HG02642 (cell line): ENCODE measurements around the gene GPR157.

ENCODE experiments used
- ATAC-seq: cut with Tn5 transposase; IDR thresholded peaks from one replicate; pipeline ENCODE4 v1.9.1; 2021; ENCODE audit warnings: mild to moderate bottlenecking; ENCODE audit not compliant: unreplicated experiment, poor library complexity

Gene GPR157

DNA sequence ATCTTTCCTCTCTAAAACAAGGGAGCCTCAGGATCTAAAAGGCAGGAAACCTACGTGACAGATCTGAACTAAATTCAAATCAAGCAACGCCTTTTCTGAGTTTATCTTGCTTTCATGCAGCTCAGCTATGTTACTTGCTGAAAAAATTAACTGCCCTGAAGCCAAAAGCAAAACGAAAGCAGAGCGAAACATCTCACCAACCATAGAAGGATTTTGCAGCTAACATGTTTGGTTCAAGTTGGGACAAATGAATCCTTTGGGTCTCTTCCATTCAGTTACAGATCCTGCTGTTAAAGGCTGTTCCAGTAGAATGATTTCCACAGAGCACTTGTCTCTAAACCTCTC, 59.9 kb downstream of the GPR157 start:
- no peak for ATAC-seq

- no peak for ATAC-seq
Observed at GRCh38 chr1:9066945-9067807, 61.7 kb downstream of the GPR157 start.

GRCh38 chr1:9065213-9065751, 63.6 kb downstream of the GPR157 start:
- no peak for ATAC-seq

DNA sequence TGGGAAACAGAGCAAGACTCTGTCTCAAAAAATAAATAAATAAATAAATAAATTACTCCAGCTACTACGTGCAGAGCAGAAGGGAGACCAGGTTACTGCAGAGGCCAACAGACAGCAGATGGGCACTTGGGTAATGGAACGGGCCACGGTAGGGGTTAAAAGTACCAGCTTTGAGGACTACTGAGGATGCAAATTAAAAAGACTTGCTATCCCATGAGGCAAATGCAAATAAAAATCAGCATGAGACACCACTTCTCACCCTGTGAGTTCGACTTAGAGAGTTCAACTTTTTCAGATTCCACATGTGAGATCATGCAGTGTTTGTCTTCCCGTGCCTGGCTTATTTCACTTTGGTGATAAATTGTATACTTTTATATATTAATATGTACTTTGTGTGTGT, 66.1 kb downstream of the GPR157 start:
- ATAC-seq: no peak

DNA sequence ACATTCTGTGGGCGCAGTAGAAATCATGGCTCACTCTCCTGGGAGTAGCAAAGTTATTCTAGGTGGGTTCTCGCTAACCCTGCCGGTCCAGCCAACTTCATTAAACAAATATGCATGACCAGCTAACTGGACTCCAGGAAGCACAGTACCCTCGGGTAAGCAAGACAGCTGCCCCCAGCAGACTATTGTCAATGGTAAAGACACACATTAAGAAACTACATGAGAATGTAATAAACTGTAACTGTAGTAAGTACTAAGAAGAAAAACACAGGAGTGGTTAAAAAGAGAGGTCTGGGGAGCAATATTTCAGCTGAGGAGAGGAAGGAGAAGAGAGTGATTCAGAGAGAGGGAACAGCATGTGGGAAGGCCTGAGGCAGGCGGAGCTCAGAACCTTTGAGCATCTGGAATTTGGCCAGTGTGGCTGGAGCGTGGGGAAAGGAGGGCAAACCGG, 66.9 kb downstream of the GPR157 start:
- ATAC-seq: no peak

- no peak for ATAC-seq
Observed at GRCh38 chr1:9061252-9061960, 67.5 kb downstream of the GPR157 start.

GRCh38 chr1:9059891-9060744, 68.8 kb downstream of the GPR157 start:
- no peak for ATAC-seq

- no peak for ATAC-seq
Observed at GRCh38 chr1:9058465-9058864, 70.4 kb downstream of the GPR157 start.

- ATAC-seq: no peak
Observed at GRCh38 chr1:9057851-9058250, 71.1 kb downstream of the GPR157 start.

GRCh38 chr1:9052272-9053049, 76.4 kb downstream of the GPR157 start:
- ATAC-seq: no peak

- ATAC-seq: no peak
Observed at GRCh38 chr1:9051379-9051778, 77.5 kb downstream of the GPR157 start.

DNA sequence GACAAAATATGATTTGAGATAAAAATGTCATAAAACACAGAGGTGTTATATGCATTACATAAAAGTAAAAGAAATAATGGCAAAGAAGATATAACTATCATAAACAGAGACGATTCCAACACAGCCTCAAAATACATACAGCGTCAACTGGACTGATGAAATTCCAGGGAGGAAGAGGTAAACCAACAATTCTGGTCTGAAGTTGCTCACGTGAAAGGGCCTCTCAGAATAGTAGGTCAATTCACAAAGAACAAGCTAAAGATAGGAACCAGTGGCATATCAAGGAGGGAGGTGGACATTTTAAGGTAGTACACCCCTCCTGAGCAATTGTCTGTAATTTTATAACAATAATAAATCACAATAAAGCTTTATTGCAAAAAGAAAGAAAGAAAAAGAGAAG, 78.1 kb downstream of the GPR157 start:
- no peak for ATAC-seq
